ENCODE results near the gene COP1. TPM values are rescaled to one million over a fixed set of nuclear protein-coding genes. Genes with fewer than 3 reads are reported as not detected.
"Not testable (repeated sequence)": the region's sequence is repeated elsewhere in the genome, so short reads cannot be mapped to it uniquely, and the experiment has no call there.

The COP1 gene
- total RNA-seq, 1 donor: 74.7 TPM

DNA sequence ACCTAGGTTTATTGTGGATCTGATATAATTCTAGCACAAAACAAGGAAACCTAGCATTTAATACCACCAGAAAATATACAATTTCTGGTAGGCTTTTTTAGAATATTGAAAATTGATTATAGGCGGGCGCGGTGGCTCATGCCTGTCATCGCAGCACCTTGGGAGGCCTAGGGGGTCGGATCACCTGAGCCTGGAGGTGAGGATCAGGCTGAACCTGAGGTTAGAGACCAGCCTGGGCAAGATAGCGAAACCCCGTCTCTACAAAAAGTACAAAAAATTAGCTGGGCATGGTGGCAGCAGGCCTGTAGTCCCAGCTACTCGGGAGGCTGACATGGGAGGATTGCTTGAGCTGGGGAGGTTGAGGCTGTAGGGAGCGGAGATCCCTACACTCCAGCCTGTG, 948 bp upstream of the COP1 start:
- H3K4me3 ChIP-seq (ENCODE audit: low read length): peak overlapping the region; percentile 95
- no peaks in the 10 kb centered on the region for H3K9me3 ChIP-seq (ENCODE audit: low read depth, low read length)
- peaks cover 47% of the 10 kb centered on the region for H3K4me1 ChIP-seq (ENCODE audit: insufficient read depth, low read length)

DNA sequence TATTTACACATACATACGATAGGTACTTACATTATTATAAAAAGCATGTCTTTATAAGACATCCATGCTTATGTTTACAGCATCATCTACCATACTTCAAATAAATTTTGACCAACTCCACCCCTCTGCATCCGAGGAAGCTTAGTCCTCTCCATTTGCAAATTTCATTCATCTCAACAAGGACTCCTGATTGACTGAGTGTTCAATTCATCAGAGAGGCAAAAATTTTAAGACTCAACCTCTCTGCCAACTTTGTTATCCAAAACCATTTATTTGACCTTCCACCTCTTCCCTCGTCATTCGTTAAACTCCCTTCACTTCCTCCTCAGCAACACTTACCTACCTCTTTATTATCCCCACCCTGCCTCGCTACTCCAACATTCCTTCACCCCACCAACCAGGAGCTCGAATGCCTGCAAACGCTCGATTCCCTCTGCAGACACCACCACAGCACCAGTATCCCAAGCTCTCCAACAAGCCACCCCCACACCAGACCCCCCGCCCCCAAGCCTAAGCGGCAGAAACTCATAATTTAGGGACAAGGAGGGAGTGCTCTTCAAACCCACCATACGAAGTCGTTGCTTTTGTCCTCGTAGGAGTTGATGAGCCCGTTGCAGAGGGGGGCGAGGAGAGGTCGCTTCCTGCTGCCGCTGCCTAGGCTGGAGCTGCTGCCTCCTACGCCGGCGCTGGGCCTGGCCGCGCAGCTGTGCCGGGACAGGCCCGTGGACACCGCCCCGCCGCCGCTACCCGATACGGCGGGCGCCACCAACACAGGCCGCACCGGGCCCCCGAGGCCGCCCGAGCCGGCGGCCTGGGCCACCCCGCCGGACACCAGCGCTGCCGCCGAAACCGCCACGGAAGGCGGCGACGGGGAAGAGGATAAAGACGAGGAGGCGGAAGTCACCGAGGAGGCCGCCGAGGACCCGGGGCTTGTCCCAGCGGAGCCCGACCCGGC, 803 bp downstream of the COP1 start:
- peaks cover 44% of the 10 kb centered on the region for H3K4me1 ChIP-seq (ENCODE audit: insufficient read depth, low read length)
- H3K4me3 ChIP-seq (ENCODE audit: low read length): peak overlapping the region; percentile 95

More for the DNA sequence above, 948 bp upstream of the COP1 start:
- H3K27me3 ChIP-seq (ENCODE audit: insufficient read depth, low read length): no peaks in the 10 kb centered on the region

DNA sequence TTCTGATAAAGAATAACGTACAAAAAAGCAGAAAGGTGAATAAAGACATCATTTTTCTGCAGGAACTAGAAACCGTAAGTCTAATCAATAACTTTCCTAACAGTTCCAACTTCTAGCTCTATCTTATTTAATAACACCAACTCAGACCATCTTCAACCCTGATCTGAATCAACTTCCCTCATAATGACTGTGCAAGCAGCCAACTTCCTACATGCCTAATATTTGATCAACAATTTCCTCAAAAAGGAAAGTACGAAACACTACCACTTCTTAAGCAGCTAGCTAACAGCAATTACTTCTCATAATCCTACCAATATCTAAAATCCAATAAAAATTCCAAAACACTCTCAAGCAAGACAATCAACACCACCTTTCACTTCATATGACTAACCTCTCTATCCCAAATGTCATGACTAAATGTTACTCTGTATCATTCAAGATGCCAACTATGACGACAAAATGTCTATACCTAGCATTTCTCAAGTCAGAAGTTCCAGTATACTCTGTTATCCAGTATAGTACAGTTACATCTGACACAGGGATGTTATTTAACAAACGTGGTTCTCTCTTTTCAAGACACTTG, 1.7 kb downstream of the COP1 start:
- no peaks in the 10 kb centered on the region for H3K9me3 ChIP-seq (ENCODE audit: low read depth, low read length)
- peak overlapping the region; percentile 95 for H3K4me3 ChIP-seq (ENCODE audit: low read length)
- no peaks in the 10 kb centered on the region for H3K27me3 ChIP-seq (ENCODE audit: insufficient read depth, low read length)
- H3K4me1 ChIP-seq (ENCODE audit: insufficient read depth, low read length): peaks cover 41% of the 10 kb centered on the region

More for the DNA sequence above, 803 bp downstream of the COP1 start:
- H3K9me3 ChIP-seq (ENCODE audit: low read depth, low read length): no peaks in the 10 kb centered on the region
- H3K27me3 ChIP-seq (ENCODE audit: insufficient read depth, low read length): no peaks in the 10 kb centered on the region

DNA sequence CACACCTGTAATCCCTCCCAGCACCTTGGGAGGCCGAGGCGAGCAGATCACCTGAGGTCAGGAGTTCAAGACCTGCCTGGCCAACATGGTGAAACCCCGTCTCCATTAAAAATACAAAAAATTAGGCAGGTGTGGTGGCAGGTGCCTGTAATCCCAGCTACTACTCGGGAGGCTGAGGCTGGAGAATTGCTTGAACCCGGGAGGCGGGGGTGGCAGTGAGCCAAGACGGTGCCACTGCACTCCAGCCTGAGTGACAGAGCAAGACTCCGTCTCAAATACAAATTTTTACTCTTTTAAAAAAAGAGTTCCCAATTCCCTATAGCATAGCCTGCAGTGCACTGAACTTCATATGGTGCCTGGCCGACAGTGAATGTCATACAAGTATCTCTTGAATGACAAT, 2.4 kb downstream of the COP1 start:
- peaks cover 35% of the 10 kb centered on the region for H3K4me1 ChIP-seq (ENCODE audit: insufficient read depth, low read length)
- H3K4me3 ChIP-seq (ENCODE audit: low read length): peak overlapping the region; percentile 95
- not testable (repeated sequence) for H3K27me3 ChIP-seq (ENCODE audit: insufficient read depth, low read length); H3K9me3 ChIP-seq (ENCODE audit: low read depth, low read length)

DNA sequence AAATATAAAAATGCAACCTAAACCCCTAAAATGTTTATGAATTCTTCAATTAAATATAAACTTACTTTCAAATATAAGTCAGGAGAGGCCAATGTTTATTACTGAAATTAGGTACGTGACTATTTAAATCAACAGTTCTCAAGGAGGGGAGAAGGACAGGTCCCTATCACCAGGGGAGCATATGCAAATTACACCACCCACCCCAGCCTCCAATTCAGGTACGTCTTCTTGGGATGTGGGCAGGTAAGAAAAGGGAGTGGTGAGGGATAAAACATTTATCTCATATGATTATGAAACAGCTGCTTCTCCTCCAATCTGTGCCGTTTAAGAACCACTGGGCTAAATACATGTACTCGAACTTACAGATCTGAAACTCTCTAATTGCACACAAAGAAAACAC, 3.4 kb downstream of the COP1 start:
- no peaks in the 10 kb centered on the region for H3K9me3 ChIP-seq (ENCODE audit: low read depth, low read length)
- H3K4me3 ChIP-seq (ENCODE audit: low read length): no peak overlapping the region
- H3K4me1 ChIP-seq (ENCODE audit: insufficient read depth, low read length): peaks cover 38% of the 10 kb centered on the region

DNA sequence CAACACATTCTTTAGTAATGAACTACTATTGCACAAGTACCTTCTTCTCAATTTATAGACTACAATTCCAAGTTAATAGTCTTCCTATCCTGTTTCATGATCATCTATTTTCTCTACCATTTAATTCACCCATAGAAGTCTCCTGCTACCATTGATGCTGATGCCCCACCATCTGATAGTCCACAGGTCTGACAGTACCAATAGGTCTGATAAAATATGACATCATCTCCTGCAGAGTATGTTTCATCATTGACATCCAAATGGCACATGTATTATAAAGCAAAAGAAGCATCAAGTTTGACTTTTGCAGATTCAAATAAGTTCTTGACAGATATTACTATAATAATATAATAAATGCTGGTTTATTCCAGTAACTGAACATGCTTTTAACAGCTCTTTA, 5.5 kb downstream of the COP1 start:
- Histone ChIP-seq H3K27me3 (ENCODE audit: insufficient read depth, low read length) (no peaks in the 10 kb centered on the region), H3K9me3 (ENCODE audit: low read depth, low read length) (no peaks in the 10 kb centered on the region), H3K4me3 (ENCODE audit: low read length) (no peak overlapping the region), H3K4me1 (ENCODE audit: insufficient read depth, low read length) (peaks cover 34% of the 10 kb centered on the region)

More for the DNA sequence above, 3.4 kb downstream of the COP1 start:
- no peaks in the 10 kb centered on the region for H3K27me3 ChIP-seq (ENCODE audit: insufficient read depth, low read length)

DNA sequence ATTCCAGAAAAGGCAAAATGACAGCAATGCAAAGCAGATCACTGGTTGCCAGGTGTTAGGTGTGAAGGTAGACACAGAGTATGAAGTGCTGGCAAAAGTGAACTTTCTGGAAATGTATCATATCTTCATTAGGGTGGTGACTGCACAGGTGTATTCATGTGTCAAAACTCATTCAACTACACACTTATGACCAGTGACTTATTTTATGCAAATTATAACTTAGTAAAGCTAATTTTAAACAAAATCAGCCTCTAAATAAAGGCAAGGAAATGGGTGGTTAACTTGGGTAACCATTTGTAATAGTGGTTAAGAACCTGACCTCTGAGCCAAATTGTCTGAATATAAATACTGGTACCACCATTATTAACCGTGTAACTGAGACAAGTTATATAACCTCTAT, 7.4 kb downstream of the COP1 start:
- Histone ChIP-seq H3K4me3 (ENCODE audit: low read length) (no peak overlapping the region), H3K9me3 (ENCODE audit: low read depth, low read length) (no peaks in the 10 kb centered on the region), H3K27me3 (ENCODE audit: insufficient read depth, low read length) (no peaks in the 10 kb centered on the region), H3K4me1 (ENCODE audit: insufficient read depth, low read length) (peaks cover 35% of the 10 kb centered on the region)

DNA sequence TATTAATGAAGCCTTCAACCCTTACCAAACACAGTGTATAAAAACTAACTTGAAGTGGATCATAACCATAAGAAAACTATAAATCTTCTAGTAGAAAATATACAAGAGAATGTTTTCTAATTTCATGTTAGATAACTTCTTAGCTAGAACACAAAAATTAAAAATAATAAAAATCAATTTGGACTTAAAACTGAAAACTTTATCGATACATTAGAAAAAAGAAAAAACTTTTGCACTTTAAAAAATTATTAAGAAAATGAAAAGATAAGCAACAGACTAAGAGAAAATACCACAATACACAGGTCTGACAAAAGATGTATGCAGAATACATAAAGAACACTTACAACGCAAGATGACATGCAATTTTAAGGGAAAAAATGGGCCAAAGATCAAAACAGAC, 8.7 kb downstream of the COP1 start:
- Histone ChIP-seq H3K27me3 (ENCODE audit: insufficient read depth, low read length) (no peaks in the 10 kb centered on the region), H3K4me3 (ENCODE audit: low read length) (no peak overlapping the region), H3K4me1 (ENCODE audit: insufficient read depth, low read length) (peaks cover 31% of the 10 kb centered on the region), H3K9me3 (ENCODE audit: low read depth, low read length) (no peaks in the 10 kb centered on the region)

DNA sequence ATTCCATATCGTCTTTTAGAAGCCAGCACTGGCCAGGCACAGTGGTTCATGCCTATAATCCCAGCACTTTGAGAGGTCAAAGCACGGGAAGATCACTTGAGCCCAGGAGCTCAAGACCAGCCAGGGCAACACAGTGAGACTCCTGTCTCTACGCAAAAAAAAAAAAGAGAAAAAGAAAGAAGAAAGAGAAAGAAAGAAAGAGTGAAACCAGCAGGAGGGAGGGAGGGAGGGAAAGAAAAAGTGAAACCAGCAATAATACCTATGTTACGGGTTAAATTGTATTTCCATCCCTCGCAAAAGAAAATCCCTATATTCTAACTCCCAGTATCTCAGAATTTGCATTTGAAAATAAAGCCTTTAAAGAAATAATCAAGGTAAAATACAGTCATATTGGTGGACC, 10.4 kb downstream of the COP1 start:
- Histone ChIP-seq H3K4me1 (ENCODE audit: insufficient read depth, low read length) (peaks cover 30% of the 10 kb centered on the region), H3K9me3 (ENCODE audit: low read depth, low read length) (no peaks in the 10 kb centered on the region), H3K4me3 (ENCODE audit: low read length) (no peak overlapping the region), H3K27me3 (ENCODE audit: insufficient read depth, low read length) (no peaks in the 10 kb centered on the region)

DNA sequence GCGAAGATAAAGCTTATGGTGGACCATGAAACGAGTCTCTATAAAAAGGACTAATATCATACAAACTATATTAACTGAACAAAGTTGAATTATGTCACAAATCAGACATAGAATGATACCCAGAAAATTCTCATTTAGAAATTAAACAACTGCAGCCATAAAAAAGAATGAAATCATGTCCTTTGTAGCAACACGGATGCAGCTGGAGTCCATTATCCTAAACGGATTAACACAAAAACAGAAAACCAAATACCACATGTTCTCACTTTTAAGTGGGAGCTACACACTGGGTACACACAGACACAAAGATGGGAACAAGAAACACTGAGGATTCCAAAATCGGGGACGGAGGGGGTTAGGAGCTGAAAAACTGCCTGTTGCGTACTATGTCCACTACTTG, 11.5 kb downstream of the COP1 start:
- Histone ChIP-seq H3K4me1 (ENCODE audit: insufficient read depth, low read length) (peaks cover 29% of the 10 kb centered on the region), H3K27me3 (ENCODE audit: insufficient read depth, low read length) (no peaks in the 10 kb centered on the region), H3K9me3 (ENCODE audit: low read depth, low read length) (no peaks in the 10 kb centered on the region), H3K4me3 (ENCODE audit: low read length) (no peak overlapping the region)

DNA sequence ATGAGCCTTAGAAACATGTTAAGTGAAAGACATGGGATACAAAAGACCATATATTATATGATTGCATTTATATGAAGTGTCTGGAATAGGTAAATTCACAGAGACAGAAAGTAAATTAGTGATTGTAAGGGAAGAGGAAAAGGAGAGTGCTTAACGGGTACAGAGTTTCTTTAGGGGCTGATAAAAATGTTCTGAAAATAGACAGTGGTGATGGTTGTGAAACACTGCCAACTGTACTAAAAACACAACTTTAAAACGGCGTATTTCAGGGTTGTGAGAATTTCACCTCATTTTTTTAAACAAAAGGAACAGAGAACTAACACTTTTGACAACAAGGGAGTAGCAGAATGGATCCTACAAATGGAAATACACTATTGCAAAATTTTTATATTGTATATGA, 13.4 kb downstream of the COP1 start:
- no peaks in the 10 kb centered on the region for H3K27me3 ChIP-seq (ENCODE audit: insufficient read depth, low read length)
- peaks cover 25% of the 10 kb centered on the region for H3K4me1 ChIP-seq (ENCODE audit: insufficient read depth, low read length)
- H3K9me3 ChIP-seq (ENCODE audit: low read depth, low read length): no peaks in the 10 kb centered on the region
- no peak overlapping the region for H3K4me3 ChIP-seq (ENCODE audit: low read length)

DNA sequence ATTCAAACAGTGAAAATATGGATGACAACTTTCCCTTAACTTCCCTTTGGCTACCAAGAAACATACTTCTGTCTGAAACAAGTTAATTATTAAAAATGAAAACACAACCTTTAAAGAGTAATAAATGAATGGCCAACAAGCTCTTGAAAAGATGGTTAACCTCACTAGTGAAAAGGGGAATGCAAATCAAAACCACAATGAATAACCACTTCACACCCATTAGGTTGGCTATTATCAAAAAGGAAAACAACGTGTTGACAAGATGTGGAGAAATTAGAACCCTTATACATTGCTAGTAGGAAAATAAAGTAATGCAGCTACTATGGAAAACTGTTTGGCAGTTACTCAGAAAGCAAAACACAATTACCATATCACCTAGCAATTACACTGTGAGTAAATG, 14.1 kb downstream of the COP1 start:
- H3K4me1 ChIP-seq (ENCODE audit: insufficient read depth, low read length): peaks cover 25% of the 10 kb centered on the region
- H3K9me3 ChIP-seq (ENCODE audit: low read depth, low read length): no peaks in the 10 kb centered on the region
- H3K4me3 ChIP-seq (ENCODE audit: low read length): no peak overlapping the region
- H3K27me3 ChIP-seq (ENCODE audit: insufficient read depth, low read length): no peaks in the 10 kb centered on the region

DNA sequence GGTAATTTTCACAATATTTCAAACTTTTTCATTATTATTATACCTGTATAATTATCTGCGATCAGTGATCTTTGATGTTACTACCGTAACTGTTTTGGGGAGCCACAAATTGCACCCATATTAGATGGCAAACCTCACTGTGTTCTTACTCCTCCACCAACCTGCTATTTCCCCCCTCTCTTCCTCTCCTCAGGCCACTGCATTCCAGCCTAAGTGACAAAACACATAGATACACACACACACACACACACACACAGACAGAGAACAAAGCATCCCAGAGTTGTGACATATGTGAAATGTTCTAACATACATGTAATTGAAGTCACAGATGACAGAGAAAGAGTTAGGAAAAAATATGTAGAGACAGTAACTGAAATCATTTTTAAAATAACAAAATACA, 18.5 kb downstream of the COP1 start:
- H3K4me3 ChIP-seq (ENCODE audit: low read length): no peak overlapping the region
- H3K27me3 ChIP-seq (ENCODE audit: insufficient read depth, low read length): no peaks in the 10 kb centered on the region
- H3K9me3 ChIP-seq (ENCODE audit: low read depth, low read length): no peaks in the 10 kb centered on the region
- peaks cover 20% of the 10 kb centered on the region for H3K4me1 ChIP-seq (ENCODE audit: insufficient read depth, low read length)

DNA sequence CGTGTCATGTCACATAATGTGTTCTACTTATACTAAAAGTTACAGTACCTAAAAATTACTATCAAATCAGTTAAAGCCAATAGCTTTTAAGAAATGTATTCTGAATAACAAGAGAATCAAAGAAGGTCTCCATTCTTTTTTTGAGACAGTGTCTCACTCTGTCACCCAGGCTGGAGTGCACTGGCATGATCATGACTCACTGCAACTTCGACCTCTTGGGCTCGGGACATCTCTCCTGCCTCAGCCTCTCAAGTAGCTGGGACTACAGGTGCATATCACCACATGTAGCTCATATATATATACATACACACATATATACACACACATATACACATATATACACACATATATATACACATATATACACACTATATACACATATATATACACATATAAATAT, 20.1 kb downstream of the COP1 start:
- no peaks in the 10 kb centered on the region for H3K9me3 ChIP-seq (ENCODE audit: low read depth, low read length)
- no peak overlapping the region for H3K4me3 ChIP-seq (ENCODE audit: low read length)
- H3K4me1 ChIP-seq (ENCODE audit: insufficient read depth, low read length): peaks cover 18% of the 10 kb centered on the region
- no peaks in the 10 kb centered on the region for H3K27me3 ChIP-seq (ENCODE audit: insufficient read depth, low read length)

DNA sequence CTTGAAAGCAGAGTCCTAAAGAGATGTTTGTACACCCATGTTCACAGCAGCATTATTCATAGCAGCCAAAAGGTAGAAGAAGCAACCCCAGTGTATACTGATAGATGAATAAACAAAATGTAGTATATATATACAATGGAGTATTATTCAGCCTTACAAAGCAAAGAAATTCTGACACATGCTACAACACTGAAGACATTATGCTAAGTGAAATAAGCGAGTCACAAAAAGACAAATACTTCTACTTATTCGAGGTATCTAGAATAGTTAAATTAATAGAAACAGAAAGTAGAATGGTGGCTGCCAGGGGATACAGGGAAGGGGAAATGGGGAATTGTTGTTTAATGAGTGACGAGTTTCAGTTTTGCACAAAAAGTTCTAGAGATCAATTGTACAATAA, 23.5 kb downstream of the COP1 start:
- Histone ChIP-seq H3K4me3 (ENCODE audit: low read length) (no peak overlapping the region), H3K9me3 (ENCODE audit: low read depth, low read length) (no peaks in the 10 kb centered on the region), H3K4me1 (ENCODE audit: insufficient read depth, low read length) (peaks cover 13% of the 10 kb centered on the region), H3K27me3 (ENCODE audit: insufficient read depth, low read length) (no peaks in the 10 kb centered on the region)

DNA sequence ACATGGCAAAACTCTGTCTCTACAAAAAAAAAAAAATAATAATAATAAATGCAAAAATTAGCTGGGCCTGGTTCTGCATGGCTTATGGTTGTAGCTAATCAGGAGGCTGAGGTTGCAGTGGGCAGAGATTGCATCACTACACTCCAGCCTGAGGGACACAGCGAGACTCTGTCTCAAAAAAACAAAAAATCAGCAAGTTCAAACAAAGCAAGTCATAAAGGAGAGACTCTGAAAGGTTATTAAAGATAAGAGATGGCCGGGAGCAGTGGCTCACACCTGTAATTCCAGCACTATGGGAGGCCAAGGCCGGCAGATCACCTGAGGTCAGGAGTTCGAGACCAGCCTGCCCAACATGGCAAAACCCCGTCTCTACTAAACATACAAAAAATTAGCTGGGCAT, 28.8 kb downstream of the COP1 start:
- Histone ChIP-seq H3K4me1 (ENCODE audit: insufficient read depth, low read length) (peaks cover 7% of the 10 kb centered on the region), H3K27me3 (ENCODE audit: insufficient read depth, low read length) (no peaks in the 10 kb centered on the region), H3K4me3 (ENCODE audit: low read length) (no peak overlapping the region)

More for the DNA sequence above, 28.8 kb downstream of the COP1 start:
- H3K9me3 ChIP-seq (ENCODE audit: low read depth, low read length): no peaks in the 10 kb centered on the region
